ENCODE measurements around the gene ZSWIM3.

- no peak for TF ChIP-seq CTCF (IDR thresholded peaks at IDR 0.05; ENCODE audit: low read length)
- TF ChIP-seq EZH2 (optimal IDR thresholded peaks at IDR 0.05; ENCODE audit: low read depth, low read length) = no peak
- no peak for TF ChIP-seq EZH2phosphoT487 (IDR thresholded peaks at IDR 0.05; ENCODE audit: low read length)
These were observed 16.1 kb downstream of the ZSWIM3 start for GRCh38 chr20:45873409-45874103.
